Subcutaneous abdominal adipose tissue (tissue), 5 donors: ENCODE results near the gene KIF9.
"Not testable (repeated sequence)": the region's sequence is repeated elsewhere in the genome, so short reads cannot be mapped to it uniquely, and the experiment has no call there.

ENCODE experiments used
- H3K27ac ChIP-seq: one replicate; pipeline ENCODE4 v1.7.0; 2013; ENCODE audit warnings: low read depth, mild to moderate bottlenecking, inconsistent platforms, low read length, moderate library complexity
- H3K27me3 ChIP-seq, 5 donors: one replicate each; pipeline ENCODE4 v1.7.0; 2013; ENCODE audit warnings: low read length in 5 of 5, inconsistent platforms in 1 of 5; ENCODE audit not compliant: control insufficient read depth in 5 of 5, insufficient read depth in 4 of 5
- H3K36me3 ChIP-seq, 5 donors: one replicate each; pipeline ENCODE4 v1.7.0; 2013; ENCODE audit warnings: low read length in 5 of 5; ENCODE audit not compliant: control insufficient read depth in 5 of 5, insufficient read depth in 5 of 5
- H3K4me1 ChIP-seq, 5 donors: one replicate each; pipeline ENCODE4 v1.7.0; 2013; ENCODE audit warnings: low read length in 5 of 5, mild to moderate bottlenecking in 3 of 5, moderate library complexity in 1 of 5; ENCODE audit not compliant: control insufficient read depth in 5 of 5, insufficient read depth in 5 of 5
- H3K4me3 ChIP-seq, 5 donors: one replicate each; pipeline ENCODE4 v1.7.0; 2013; ENCODE audit warnings: low read length in 5 of 5, low read depth in 1 of 5
- H3K9ac ChIP-seq, 5 donors: one replicate each; pipeline ENCODE4 v1.7.0; 2013; ENCODE audit warnings: low read length in 5 of 5, mild to moderate bottlenecking in 4 of 5, moderate library complexity in 3 of 5
- H3K9me3 ChIP-seq, 5 donors: one replicate each; pipeline ENCODE4 v1.7.0; 2013; ENCODE audit warnings: low read length in 5 of 5; ENCODE audit not compliant: control insufficient read depth in 5 of 5
- donor health status: healthy.
- donor health status: healthy.
- donor health status: healthy.
- donor health status: healthy.
- donor health status: healthy.

The KIF9 gene

DNA sequence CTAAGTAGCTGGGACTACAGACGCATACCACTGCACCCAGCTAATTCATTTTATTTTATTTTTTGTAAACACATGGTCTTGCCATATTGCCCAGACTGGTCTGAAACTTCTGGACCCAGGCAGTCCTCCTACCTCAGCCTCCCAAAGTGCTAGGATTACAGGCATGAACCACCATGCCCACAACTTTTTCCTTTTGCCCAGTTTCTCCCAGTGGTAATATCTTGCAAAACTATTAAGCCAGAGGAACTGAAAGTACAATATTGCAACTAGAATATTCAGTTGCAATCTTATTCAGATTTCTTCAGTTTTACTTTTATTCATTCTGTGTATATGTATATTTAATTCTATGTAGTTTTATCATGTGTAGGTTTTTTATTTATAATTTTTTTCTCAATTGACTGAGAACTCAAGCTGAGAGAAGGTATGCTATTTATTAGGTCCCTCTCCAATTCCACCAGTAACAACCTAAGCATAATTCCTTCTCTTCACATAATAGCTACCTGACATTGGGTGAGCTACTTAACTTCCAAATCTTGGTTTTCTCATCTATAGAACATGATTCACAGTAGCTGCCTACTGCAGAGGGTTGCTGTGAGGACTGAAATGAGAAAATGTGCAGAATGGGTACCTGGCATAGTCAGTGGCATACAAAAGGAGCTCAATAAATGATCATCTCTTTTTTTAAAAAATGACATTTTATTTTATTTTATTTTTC lies 30.9 kb upstream of the KIF9 start:
- Histone ChIP-seq H3K27ac (no peak overlapping the region), H3K9me3 (no peaks in the 10 kb centered on the region), H3K4me1 (peaks cover 3 to 27% (median 24%) of the 10 kb centered on the region in 5 donors), H3K36me3 (no peaks in the 10 kb centered on the region), H3K27me3 (no peaks in the 10 kb centered on the region), H3K4me3 (no peak overlapping the region), H3K9ac (no peak overlapping the region)

DNA sequence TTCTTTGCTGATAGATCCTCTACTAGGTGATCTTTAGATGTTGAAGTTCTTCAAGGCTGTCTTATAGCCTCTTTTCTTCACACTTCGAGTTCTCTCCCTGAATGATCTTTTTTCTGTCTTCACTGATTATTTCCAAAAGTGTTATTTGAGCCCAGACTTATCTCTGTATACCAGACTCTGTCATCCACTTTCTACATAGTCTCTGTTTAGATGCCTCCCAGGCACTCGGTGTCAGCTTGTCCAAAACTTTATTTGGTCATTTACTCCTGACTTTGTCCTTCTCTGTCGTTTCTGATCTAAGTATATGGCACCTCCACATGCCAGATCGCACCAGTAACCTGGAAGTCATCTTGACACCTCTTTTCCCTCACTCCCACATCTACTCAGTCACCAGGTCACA lies 27.8 kb upstream of the KIF9 start:
- H3K27me3 ChIP-seq = no peaks in the 10 kb centered on the region
- H3K9me3 ChIP-seq = no peaks in the 10 kb centered on the region
- peaks cover 0 to 5% (median 0%) of the 10 kb centered on the region in 5 donors for H3K36me3 ChIP-seq
- H3K27ac ChIP-seq = no peak overlapping the region
- H3K4me3 ChIP-seq = no peak overlapping the region
- peak overlapping the region in 1 of 5 donors; percentile 10 for H3K9ac ChIP-seq
- peaks cover 3 to 24% (median 21%) of the 10 kb centered on the region in 5 donors for H3K4me1 ChIP-seq

DNA sequence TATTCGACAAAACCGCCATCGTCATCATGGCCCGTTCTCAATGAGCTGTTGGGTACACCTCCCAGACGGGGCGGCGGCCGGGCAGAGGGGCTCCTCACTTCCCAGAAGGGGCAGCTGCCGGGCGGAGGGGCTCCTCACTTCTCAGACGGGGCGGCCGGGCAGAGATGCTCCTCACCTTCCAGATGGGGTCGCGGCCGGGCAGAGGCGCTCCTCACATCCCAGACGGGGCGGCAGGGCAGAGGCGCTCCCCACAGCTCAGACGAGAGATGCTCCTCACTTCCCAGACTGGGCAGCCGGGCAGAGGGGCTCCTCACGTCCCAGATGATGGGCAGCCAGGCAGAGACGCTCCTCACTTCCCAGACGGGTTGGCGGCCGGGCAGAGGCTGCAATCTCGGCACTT lies 26.6 kb upstream of the KIF9 start:
- not testable (repeated sequence) for H3K27ac ChIP-seq, H3K36me3 ChIP-seq, H3K4me3 ChIP-seq, H3K9me3 ChIP-seq, H3K9ac ChIP-seq, H3K27me3 ChIP-seq
- peaks cover 2 to 12% (median 10%) of the 10 kb centered on the region in 5 donors for H3K4me1 ChIP-seq

DNA sequence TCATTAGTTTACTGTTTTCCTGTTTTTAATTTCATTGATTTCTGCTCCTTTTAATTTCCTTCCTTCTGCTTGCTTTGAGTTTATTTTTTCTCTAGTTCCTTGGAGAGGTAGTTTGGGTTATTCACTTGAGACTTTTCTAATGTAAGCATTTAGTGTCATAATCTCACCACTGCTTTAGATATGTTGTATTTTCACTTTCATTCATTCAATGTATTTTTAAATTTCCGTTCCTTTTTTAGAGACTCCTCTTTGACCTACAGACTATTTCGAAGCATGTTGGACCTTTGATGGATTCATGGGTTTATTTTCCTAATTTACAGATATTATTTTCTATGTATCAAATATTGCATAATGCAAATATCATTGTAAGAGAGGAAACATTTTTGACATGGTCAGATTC lies 23.4 kb upstream of the KIF9 start:
- Histone ChIP-seq H3K27ac (no peak overlapping the region), H3K9ac (no peak overlapping the region), H3K4me3 (no peak overlapping the region), H3K4me1 (no peaks in the 10 kb centered on the region), H3K27me3 (no peaks in the 10 kb centered on the region), H3K36me3 (peaks cover 10 to 16% (median 12%) of the 10 kb centered on the region in 5 donors), H3K9me3 (no peaks in the 10 kb centered on the region)

DNA sequence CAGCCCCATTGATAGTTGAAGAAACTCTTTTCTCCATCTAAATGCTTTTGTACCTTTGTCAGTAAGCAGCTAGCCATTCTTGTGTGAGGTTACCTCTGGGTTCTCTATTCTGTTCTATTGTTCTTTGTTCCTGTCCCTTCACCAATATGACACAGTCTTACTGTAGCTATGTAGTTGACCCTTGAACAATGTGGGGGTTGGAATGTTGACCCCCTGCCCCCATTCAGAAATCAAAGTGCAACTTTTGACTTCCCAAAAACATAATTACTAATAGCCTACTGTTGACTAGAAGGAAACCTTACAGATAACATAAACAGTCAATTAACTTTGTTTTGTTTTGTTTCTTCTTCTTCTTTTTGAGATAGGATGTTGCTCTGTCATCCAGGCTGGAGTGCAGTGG lies 18.9 kb upstream of the KIF9 start:
- H3K27me3 ChIP-seq = no peaks in the 10 kb centered on the region
- H3K27ac ChIP-seq = no peak overlapping the region
- peaks cover 4 to 10% (median 7%) of the 10 kb centered on the region in 5 donors for H3K4me1 ChIP-seq
- no peak overlapping the region for H3K9ac ChIP-seq
- no peak overlapping the region for H3K4me3 ChIP-seq
- peaks cover 10 to 16% (median 12%) of the 10 kb centered on the region in 5 donors for H3K36me3 ChIP-seq
- no peaks in the 10 kb centered on the region for H3K9me3 ChIP-seq

DNA sequence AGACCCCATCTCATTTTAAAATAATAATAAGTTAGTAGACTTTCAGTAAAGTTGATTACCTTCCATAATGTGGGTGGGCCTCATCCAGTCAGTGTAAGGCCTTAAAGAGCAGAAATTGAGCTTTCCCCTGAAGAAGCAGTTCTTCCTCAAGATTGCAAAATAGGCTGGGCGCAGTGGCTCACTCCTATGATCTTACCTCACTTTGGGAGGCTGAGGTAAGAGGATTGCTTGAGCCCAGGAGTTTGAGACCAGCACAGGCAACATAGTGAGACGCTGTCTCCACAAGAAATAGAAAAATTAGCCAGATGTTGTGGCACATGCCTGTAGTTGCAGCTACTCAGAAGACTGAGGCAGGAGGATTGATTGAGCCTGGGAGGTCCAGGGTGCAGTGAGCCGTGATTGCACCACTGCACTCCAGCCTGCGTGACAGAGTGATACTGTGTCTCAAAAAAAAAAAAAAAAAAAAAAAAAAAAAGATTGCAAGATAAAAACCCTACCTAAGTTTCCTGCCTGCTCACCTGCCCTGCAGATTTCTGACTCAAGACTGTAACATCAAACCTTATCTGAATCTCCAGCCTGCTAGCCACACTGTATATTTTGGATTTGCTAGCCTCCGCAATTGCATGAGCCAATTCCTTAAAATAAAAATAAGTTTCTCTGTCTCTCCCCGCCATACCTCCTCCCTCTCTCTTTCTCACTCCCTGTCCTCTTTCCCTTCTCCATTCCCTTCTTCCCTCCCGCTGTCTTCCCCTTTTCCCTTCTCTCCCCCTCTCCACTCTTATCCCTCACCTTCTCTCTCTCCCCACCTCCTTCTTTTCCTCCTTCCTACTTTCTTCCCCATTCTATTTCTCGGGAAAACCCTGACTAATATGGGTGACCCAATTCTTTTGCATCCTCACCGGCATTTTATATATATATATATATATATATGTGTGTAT lies 17.1 kb upstream of the KIF9 start:
- no peak overlapping the region for H3K27ac ChIP-seq

DNA sequence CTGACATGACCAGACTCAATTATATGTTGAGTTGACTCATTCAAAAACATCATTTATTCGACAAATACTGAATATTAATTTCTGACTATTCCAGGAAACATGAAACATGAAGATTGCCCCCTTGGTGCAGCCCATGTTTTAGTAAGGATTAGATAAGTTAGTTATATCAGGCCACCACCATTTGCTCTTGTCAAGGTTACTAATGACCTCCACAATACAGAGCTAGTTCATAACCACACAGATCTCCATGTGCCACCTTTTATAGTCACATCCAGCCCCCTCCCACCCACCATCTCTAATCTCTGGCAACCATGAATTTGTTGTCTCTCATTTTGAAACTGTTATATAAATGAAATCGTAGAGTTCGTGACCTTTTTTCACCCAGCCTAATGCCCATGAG lies 15.8 kb upstream of the KIF9 start:
- Histone ChIP-seq H3K27ac (no peak overlapping the region), H3K4me1 (peaks cover 4 to 25% (median 20%) of the 10 kb centered on the region in 5 donors), H3K9ac (no peak overlapping the region), H3K4me3 (no peak overlapping the region), H3K27me3 (no peaks in the 10 kb centered on the region), H3K36me3 (peaks cover 9 to 14% (median 11%) of the 10 kb centered on the region in 5 donors), H3K9me3 (no peaks in the 10 kb centered on the region)

More for the DNA sequence above, 17.1 kb upstream of the KIF9 start:
- no peak overlapping the region for H3K4me3 ChIP-seq
- no peaks in the 10 kb centered on the region for H3K27me3 ChIP-seq
- no peaks in the 10 kb centered on the region for H3K9me3 ChIP-seq
- H3K4me1 ChIP-seq = peaks cover 4 to 23% (median 20%) of the 10 kb centered on the region in 5 donors
- peaks cover 10 to 14% (median 12%) of the 10 kb centered on the region in 5 donors for H3K36me3 ChIP-seq
- no peak overlapping the region for H3K9ac ChIP-seq

DNA sequence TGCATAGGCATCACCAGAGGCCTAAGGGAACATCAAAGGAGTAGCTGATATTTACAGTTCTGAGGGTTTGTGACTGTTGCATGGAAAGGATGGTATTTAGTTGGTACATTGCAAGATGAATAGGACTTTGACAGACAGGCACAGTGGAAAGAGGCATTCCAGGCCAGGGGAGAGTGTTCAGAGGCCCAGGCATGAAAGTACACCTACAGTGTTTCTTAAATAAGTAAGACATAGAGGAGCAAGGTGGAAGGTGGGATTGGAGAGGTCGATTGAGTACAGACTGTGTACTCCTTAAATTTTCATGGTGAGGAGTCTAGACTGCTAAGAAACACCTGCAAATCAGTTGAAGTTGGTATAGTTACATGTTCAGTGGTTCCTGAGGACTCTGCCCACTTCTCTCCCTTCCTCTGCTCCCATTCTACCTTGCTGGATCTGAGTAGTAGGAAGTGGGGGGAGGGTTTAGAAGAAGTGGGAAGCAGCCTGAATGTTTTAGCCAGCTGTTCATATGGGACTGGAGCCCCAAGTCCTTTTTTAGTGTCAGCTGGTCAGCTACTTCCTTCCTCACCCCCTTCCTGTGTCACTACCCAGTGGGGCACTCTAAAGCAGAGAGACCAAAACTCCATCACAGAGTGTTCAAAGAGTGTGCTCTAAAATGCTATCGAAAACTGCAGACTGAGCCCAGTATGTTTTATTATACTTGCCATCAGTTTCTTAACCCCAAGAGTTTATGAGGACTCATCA lies 14.1 kb upstream of the KIF9 start:
- Histone ChIP-seq H3K4me3 (no peak overlapping the region), H3K4me1 (peaks cover 4 to 25% (median 23%) of the 10 kb centered on the region in 5 donors), H3K9me3 (no peaks in the 10 kb centered on the region), H3K27me3 (no peaks in the 10 kb centered on the region), H3K9ac (peak overlapping the region in 2 of 5 donors; percentile 12 to 20), H3K27ac (no peak overlapping the region), H3K36me3 (peaks cover 0 to 5% (median 1%) of the 10 kb centered on the region in 5 donors)

DNA sequence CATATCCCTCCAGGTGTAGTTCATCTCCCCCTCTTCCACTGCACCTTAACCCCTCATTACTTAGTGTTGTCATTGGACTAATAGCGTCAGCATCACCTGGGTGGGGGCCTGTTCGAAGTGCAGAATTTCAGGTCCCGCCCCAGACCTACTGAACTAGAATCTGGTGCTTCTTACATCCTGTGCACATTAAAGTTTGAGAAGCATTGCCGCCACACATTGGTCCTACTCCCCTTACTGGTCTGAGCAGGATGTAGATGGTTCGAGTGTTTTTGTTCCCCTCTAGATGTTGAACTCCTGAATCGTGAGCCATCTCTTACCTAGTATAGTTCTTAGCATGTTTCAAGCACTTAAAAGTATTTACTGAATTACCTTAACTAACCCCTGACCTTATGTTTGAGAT lies 13.4 kb upstream of the KIF9 start:
- H3K9ac ChIP-seq = peak overlapping the region in 1 of 5 donors; percentile 10
- H3K36me3 ChIP-seq = peaks cover 0 to 4% (median 0%) of the 10 kb centered on the region in 5 donors
- no peaks in the 10 kb centered on the region for H3K9me3 ChIP-seq
- H3K4me3 ChIP-seq = no peak overlapping the region
- H3K27me3 ChIP-seq = no peaks in the 10 kb centered on the region
- H3K4me1 ChIP-seq = peaks cover 4 to 29% (median 25%) of the 10 kb centered on the region in 5 donors
- no peak overlapping the region for H3K27ac ChIP-seq
